HEK293 (cell line): ENCODE measurements around the gene NFKB1.

Source experiments
- CTCF ChIA-PET: fragments of 350-600 bp; formaldehyde crosslinking; extraction: SDS; loops from one replicate; lab custom pipeline; 2021; ENCODE audit warnings: antibody characterized with exemption; lab: Yijun Ruan, JAX
- POLR2A ChIA-PET: fragments of 300-600 bp; formaldehyde crosslinking; extraction: SDS; loops from one replicate; lab custom pipeline; 2020; ENCODE audit warnings: antibody characterized with exemption, inconsistent platforms; lab: Yijun Ruan, JAX
- H3K27ac ChIP-seq: fragments of 200-500 bp; sonication (Bioruptor generic); 2 replicates; pipeline ENCODE4 v1.5.1; 2014; ENCODE audit warnings: low read depth, low read length, control low read depth, inconsistent platforms; ENCODE audit errors: extremely low read depth
- H3K36me3 ChIP-seq, 2 experiments: fragments of 200-500 bp in 1 of 2; sonication (Bioruptor generic) in 1 of 2; 1 replicate in 1 of 2; 2 replicates in 1 of 2; pipeline ENCODE4 v1.5.1; 2014 to 2017; ENCODE audit warnings: inconsistent platforms in 2 of 2, low read length in 2 of 2; ENCODE audit not compliant: control insufficient read depth in 2 of 2, insufficient read depth in 1 of 2
- H3K4me1 ChIP-seq: fragments of 200-500 bp; sonication (Bioruptor generic); 2 replicates; pipeline ENCODE4 v1.5.1; 2014; ENCODE audit warnings: mild to moderate bottlenecking, low read length, inconsistent platforms; ENCODE audit not compliant: control insufficient read depth, insufficient read depth
- H3K4me3 ChIP-seq: 2 replicates; pipeline ENCODE4 v1.5.1; 2011; ENCODE audit warnings: low read depth, mild to moderate bottlenecking, control low read depth, low read length, moderate library complexity
- H3K9me3 ChIP-seq: fragments of 200-500 bp; sonication (Bioruptor generic); 2 replicates; pipeline ENCODE4 v1.5.1; 2014; ENCODE audit warnings: low read depth, low read length, inconsistent platforms; ENCODE audit not compliant: control insufficient read depth, insufficient read depth
- SP3 ChIP-seq: fragments of 450-650 bp; formaldehyde crosslinking; IDR thresholded peaks from 2 replicates; pipeline ENCODE4 v1.5.1; 2016; ENCODE audit warnings: missing biosample characterization, missing genetic modification characterization
- ZBTB1 ChIP-seq: fragments of 450-650 bp; formaldehyde crosslinking; IDR thresholded peaks from 2 replicates; pipeline ENCODE4 v1.5.1; 2016; ENCODE audit warnings: missing biosample characterization, missing genetic modification characterization
- ZFHX2 ChIP-seq: fragments of 450-650 bp; formaldehyde crosslinking; conservative IDR thresholded peaks from 2 replicates; pipeline ENCODE4 v1.5.1; 2016; ENCODE audit warnings: missing biosample characterization, missing genetic modification characterization
- ZNF155 ChIP-seq: fragments of 450-650 bp; formaldehyde crosslinking; IDR thresholded peaks from 2 replicates; pipeline ENCODE4 v1.5.1; 2016; ENCODE audit warnings: missing biosample characterization, missing genetic modification characterization
- ZNF23 ChIP-seq: fragments of 450-650 bp; formaldehyde crosslinking; IDR thresholded peaks from 2 replicates; pipeline ENCODE4 v1.5.1; 2016; ENCODE audit warnings: missing biosample characterization, missing genetic modification characterization, borderline replicate concordance
- ZNF544 ChIP-seq: fragments of 450-650 bp; formaldehyde crosslinking; IDR thresholded peaks from 2 replicates; pipeline ENCODE4 v1.5.0; 2017; ENCODE audit warnings: missing biosample characterization, missing genetic modification characterization
- ZNF785 ChIP-seq: fragments of 450-650 bp; formaldehyde crosslinking; IDR thresholded peaks from 2 replicates; pipeline ENCODE4 v1.5.1; 2016; ENCODE audit warnings: missing biosample characterization, missing genetic modification characterization
- ZXDB ChIP-seq: fragments of 450-650 bp; formaldehyde crosslinking; IDR thresholded peaks from 2 replicates; pipeline ENCODE4 v1.5.1; 2016; ENCODE audit warnings: missing biosample characterization, missing genetic modification characterization
- TF ChIP-seq, protein P1 (sequence below): fragments of 450-650 bp; formaldehyde crosslinking; IDR thresholded peaks from 2 replicates; pipeline ENCODE4 v1.5.1; 2016; ENCODE audit warnings: missing biosample characterization, missing genetic modification characterization, borderline replicate concordance
- TF ChIP-seq, protein P2 (sequence below): fragments of 450-650 bp; formaldehyde crosslinking; IDR thresholded peaks from 2 replicates; pipeline ENCODE4 v1.5.1; 2016; ENCODE audit warnings: missing biosample characterization, missing genetic modification characterization
- TF ChIP-seq, protein P3 (sequence below): fragments of 450-650 bp; formaldehyde crosslinking; IDR thresholded peaks from 2 replicates; pipeline ENCODE4 v1.5.1; 2016; ENCODE audit warnings: missing biosample characterization, missing genetic modification characterization, borderline replicate concordance

The NFKB1 gene

DNA sequence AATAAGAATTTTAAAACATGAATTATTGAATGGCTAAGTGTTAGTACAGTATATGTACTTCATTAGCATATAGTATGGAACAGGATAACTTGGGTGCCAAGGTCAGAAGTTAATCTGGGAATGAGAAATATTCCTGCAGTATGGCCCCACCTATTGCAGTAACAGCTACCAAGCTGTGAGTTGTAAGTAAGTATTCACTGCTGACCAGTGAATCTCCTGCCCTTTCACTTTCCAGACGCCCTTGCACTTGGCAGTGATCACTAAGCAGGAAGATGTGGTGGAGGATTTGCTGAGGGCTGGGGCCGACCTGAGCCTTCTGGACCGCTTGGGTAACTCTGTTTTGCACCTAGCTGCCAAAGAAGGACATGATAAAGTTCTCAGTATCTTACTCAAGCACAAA, 105.1 kb downstream of the NFKB1 start (continued):
- TF ChIP-seq, protein P1, sequence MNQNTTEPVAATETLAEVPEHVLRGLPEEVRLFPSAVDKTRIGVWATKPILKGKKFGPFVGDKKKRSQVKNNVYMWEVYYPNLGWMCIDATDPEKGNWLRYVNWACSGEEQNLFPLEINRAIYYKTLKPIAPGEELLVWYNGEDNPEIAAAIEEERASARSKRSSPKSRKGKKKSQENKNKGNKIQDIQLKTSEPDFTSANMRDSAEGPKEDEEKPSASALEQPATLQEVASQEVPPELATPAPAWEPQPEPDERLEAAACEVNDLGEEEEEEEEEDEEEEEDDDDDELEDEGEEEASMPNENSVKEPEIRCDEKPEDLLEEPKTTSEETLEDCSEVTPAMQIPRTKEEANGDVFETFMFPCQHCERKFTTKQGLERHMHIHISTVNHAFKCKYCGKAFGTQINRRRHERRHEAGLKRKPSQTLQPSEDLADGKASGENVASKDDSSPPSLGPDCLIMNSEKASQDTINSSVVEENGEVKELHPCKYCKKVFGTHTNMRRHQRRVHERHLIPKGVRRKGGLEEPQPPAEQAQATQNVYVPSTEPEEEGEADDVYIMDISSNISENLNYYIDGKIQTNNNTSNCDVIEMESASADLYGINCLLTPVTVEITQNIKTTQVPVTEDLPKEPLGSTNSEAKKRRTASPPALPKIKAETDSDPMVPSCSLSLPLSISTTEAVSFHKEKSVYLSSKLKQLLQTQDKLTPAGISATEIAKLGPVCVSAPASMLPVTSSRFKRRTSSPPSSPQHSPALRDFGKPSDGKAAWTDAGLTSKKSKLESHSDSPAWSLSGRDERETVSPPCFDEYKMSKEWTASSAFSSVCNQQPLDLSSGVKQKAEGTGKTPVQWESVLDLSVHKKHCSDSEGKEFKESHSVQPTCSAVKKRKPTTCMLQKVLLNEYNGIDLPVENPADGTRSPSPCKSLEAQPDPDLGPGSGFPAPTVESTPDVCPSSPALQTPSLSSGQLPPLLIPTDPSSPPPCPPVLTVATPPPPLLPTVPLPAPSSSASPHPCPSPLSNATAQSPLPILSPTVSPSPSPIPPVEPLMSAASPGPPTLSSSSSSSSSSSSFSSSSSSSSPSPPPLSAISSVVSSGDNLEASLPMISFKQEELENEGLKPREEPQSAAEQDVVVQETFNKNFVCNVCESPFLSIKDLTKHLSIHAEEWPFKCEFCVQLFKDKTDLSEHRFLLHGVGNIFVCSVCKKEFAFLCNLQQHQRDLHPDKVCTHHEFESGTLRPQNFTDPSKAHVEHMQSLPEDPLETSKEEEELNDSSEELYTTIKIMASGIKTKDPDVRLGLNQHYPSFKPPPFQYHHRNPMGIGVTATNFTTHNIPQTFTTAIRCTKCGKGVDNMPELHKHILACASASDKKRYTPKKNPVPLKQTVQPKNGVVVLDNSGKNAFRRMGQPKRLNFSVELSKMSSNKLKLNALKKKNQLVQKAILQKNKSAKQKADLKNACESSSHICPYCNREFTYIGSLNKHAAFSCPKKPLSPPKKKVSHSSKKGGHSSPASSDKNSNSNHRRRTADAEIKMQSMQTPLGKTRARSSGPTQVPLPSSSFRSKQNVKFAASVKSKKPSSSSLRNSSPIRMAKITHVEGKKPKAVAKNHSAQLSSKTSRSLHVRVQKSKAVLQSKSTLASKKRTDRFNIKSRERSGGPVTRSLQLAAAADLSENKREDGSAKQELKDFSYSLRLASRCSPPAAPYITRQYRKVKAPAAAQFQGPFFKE = no peak
- no peak for TF ChIP-seq ZNF23 (tag by site-specific recombination)
- TF ChIP-seq, protein P2, sequence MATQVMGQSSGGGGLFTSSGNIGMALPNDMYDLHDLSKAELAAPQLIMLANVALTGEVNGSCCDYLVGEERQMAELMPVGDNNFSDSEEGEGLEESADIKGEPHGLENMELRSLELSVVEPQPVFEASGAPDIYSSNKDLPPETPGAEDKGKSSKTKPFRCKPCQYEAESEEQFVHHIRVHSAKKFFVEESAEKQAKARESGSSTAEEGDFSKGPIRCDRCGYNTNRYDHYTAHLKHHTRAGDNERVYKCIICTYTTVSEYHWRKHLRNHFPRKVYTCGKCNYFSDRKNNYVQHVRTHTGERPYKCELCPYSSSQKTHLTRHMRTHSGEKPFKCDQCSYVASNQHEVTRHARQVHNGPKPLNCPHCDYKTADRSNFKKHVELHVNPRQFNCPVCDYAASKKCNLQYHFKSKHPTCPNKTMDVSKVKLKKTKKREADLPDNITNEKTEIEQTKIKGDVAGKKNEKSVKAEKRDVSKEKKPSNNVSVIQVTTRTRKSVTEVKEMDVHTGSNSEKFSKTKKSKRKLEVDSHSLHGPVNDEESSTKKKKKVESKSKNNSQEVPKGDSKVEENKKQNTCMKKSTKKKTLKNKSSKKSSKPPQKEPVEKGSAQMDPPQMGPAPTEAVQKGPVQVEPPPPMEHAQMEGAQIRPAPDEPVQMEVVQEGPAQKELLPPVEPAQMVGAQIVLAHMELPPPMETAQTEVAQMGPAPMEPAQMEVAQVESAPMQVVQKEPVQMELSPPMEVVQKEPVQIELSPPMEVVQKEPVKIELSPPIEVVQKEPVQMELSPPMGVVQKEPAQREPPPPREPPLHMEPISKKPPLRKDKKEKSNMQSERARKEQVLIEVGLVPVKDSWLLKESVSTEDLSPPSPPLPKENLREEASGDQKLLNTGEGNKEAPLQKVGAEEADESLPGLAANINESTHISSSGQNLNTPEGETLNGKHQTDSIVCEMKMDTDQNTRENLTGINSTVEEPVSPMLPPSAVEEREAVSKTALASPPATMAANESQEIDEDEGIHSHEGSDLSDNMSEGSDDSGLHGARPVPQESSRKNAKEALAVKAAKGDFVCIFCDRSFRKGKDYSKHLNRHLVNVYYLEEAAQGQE (tag by site-specific recombination) = no peak
- no peak for TF ChIP-seq SP3 (tag by site-specific recombination)
- no peak for TF ChIP-seq ZXDB
- TF ChIP-seq ZNF785 (tag by site-specific recombination) = no peak
- no peak for TF ChIP-seq ZNF544 (tag by site-specific recombination)
- TF ChIP-seq, protein P3, sequence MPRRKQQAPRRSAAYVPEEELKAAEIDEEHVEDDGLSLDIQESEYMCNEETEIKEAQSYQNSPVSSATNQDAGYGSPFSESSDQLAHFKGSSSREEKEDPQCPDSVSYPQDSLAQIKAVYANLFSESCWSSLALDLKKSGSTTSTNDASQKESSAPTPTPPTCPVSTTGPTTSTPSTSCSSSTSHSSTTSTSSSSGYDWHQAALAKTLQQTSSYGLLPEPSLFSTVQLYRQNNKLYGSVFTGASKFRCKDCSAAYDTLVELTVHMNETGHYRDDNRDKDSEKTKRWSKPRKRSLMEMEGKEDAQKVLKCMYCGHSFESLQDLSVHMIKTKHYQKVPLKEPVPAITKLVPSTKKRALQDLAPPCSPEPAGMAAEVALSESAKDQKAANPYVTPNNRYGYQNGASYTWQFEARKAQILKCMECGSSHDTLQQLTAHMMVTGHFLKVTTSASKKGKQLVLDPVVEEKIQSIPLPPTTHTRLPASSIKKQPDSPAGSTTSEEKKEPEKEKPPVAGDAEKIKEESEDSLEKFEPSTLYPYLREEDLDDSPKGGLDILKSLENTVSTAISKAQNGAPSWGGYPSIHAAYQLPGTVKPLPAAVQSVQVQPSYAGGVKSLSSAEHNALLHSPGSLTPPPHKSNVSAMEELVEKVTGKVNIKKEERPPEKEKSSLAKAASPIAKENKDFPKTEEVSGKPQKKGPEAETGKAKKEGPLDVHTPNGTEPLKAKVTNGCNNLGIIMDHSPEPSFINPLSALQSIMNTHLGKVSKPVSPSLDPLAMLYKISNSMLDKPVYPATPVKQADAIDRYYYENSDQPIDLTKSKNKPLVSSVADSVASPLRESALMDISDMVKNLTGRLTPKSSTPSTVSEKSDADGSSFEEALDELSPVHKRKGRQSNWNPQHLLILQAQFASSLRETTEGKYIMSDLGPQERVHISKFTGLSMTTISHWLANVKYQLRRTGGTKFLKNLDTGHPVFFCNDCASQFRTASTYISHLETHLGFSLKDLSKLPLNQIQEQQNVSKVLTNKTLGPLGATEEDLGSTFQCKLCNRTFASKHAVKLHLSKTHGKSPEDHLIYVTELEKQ (tag by site-specific recombination) = no peak
- TF ChIP-seq ZBTB1 (tag by site-specific recombination) = no peak

DNA sequence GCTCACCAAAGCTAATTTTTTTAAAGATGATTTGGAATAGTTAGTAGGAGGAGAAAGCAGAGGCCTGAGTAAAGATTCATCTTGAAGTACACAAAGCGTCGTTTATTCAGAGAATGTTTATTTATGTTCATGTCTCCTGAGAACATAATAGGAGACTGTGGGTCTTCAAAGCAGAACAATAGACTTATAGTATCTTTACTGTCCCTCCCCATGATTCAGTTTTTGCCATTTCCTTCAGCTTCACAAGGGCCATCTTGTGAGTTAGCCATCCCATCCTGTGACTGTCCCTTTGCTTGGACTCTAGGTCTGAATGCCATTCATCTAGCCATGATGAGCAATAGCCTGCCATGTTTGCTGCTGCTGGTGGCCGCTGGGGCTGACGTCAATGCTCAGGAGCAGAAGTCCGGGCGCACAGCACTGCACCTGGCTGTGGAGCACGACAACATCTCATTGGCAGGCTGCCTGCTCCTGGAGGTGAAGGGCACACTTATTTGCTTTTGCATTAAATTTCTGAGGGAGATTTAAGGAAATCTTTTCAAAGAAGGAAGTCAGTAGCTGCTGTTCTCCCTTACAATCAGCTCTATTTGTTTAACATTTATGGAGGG, 105.8 kb downstream of the NFKB1 start:
- ChIA-PET CTCF (interaction anchor here (1.2 kb wide), 1 partner anchor 106 kb away, joined by 3 read pairs; no protein-coding TSS in a partner anchor), POLR2A (no interaction called here)
- Histone ChIP-seq H3K27ac (no peak overlapping the region), H3K4me1 (no peaks in the 10 kb centered on the region), H3K9me3 (no peaks in the 10 kb centered on the region), H3K4me3 (no peak overlapping the region), H3K36me3 (peaks cover 9 to 50% of the 10 kb centered on the region in 2 experiments; a peak in 2 of 3 replicates)
- no peak for TF ChIP-seq ZNF155 (tag by site-specific recombination)
- TF ChIP-seq ZFHX2 (tag by site-specific recombination) = no peak
